ENCODE data around the gene LPCAT3.

- TF ChIP-seq EP300 (IDR thresholded peaks at IDR 0.05; ENCODE audit: borderline replicate concordance) (peak; percentile 19; the same call in 1 of the 2 replicates), CEBPB (IDR thresholded peaks at IDR 0.05) (no peak), TAF1 (IDR thresholded peaks at IDR 0.05; ENCODE audit: low read depth) (0 out of 2 replicates have a peak, but pooled peaks have one; percentile 51), YY1 (IDR thresholded peaks at IDR 0.05; ENCODE audit: low read depth) (no peak; the same call in 1 of the 2 replicates), MAX (IDR thresholded peaks at IDR 0.05) (peak; percentile 81), NFIC (IDR thresholded peaks at IDR 0.05) (no peak), RAD21 (IDR thresholded peaks at IDR 0.05; ENCODE audit: low read depth) (no peak), EGR1 (IDR thresholded peaks at IDR 0.05) (no peak), TCF12 (IDR thresholded peaks at IDR 0.05; ENCODE audit: low read depth) (peak; percentile 60; the same call in 1 of the 2 replicates), CREB1 (IDR thresholded peaks at IDR 0.05; ENCODE audit: low read depth) (no peak), ZBTB7A (IDR thresholded peaks at IDR 0.05; ENCODE audit: low read depth) (no peak; the same call in 1 of the 2 replicates), FOXM1 (IDR thresholded peaks at IDR 0.05; ENCODE audit: borderline replicate concordance, low read depth) (no peak)
- TF ChIP-seq, protein P1, sequence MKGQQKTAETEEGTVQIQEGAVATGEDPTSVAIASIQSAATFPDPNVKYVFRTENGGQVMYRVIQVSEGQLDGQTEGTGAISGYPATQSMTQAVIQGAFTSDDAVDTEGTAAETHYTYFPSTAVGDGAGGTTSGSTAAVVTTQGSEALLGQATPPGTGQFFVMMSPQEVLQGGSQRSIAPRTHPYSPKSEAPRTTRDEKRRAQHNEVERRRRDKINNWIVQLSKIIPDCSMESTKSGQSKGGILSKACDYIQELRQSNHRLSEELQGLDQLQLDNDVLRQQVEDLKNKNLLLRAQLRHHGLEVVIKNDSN (IDR thresholded peaks at IDR 0.05) = 0 out of 2 replicates have a peak, but pooled peaks have one; percentile 4
- TF ChIP-seq, protein P2, sequence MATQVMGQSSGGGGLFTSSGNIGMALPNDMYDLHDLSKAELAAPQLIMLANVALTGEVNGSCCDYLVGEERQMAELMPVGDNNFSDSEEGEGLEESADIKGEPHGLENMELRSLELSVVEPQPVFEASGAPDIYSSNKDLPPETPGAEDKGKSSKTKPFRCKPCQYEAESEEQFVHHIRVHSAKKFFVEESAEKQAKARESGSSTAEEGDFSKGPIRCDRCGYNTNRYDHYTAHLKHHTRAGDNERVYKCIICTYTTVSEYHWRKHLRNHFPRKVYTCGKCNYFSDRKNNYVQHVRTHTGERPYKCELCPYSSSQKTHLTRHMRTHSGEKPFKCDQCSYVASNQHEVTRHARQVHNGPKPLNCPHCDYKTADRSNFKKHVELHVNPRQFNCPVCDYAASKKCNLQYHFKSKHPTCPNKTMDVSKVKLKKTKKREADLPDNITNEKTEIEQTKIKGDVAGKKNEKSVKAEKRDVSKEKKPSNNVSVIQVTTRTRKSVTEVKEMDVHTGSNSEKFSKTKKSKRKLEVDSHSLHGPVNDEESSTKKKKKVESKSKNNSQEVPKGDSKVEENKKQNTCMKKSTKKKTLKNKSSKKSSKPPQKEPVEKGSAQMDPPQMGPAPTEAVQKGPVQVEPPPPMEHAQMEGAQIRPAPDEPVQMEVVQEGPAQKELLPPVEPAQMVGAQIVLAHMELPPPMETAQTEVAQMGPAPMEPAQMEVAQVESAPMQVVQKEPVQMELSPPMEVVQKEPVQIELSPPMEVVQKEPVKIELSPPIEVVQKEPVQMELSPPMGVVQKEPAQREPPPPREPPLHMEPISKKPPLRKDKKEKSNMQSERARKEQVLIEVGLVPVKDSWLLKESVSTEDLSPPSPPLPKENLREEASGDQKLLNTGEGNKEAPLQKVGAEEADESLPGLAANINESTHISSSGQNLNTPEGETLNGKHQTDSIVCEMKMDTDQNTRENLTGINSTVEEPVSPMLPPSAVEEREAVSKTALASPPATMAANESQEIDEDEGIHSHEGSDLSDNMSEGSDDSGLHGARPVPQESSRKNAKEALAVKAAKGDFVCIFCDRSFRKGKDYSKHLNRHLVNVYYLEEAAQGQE (IDR thresholded peaks at IDR 0.05; ENCODE audit: low read depth) = no peak
Observed at GRCh38 chr12:6927379-6928021, 90.8 kb downstream of the LPCAT3 start, which contains the start of gene ATN1.

Data from Ishikawa (cell line).